ENCODE measurements around the gene CENPM.

CENPM gene

GRCh38 chr22:41919357-41920224 lies 27.4 kb downstream of the CENPM start:
- no peaks in the 10 kb centered on the region for H3K79me1 ChIP-seq (replicated peaks; ENCODE audit: low read length, poor library complexity, severe bottlenecking)
- peak overlapping the region in 1 of 2 experiments; percentile 49 for H3K23ac ChIP-seq (ENCODE audit: low read length in 2 of 2)
- H4K91ac ChIP-seq (ENCODE audit: low read length), result peak overlapping the region; percentile 37

GRCh38 chr22:41917903-41918791 lies 28.8 kb downstream of the CENPM start:
- Histone ChIP-seq H4K8ac (ENCODE audit: low read length) (no peak overlapping the region), H3K4me2 (ENCODE audit: low read length, poor library complexity, severe bottlenecking) (no peak overlapping the region), H4K91ac (ENCODE audit: low read length) (no peak overlapping the region), H2BK15ac (ENCODE audit: low read depth, poor library complexity, severe bottlenecking) (no peak overlapping the region), H2AK5ac (ENCODE audit: low read length, severe bottlenecking) (no peak overlapping the region), H3K9me3 (ENCODE audit: control insufficient read depth, low read length) (no peaks in the 10 kb centered on the region), H3K14ac (ENCODE audit: low read length in 2 of 2) (peak overlapping the region in 1 of 2 experiments; percentile 64), H3K4me3 (ENCODE audit: insufficient read depth in 1 of 2, low read depth in 1 of 2, low read length in 2 of 2) (no peak overlapping the region), H3K18ac (ENCODE audit: low read depth in 1 of 2, low read length in 2 of 2) (peak overlapping the region in 1 of 2 experiments; percentile 32), H3K27ac (ENCODE audit: low read length, poor library complexity, severe bottlenecking) (no peak overlapping the region), H3K4me1 (ENCODE audit: control insufficient read depth, insufficient read depth, low read depth, low read length) (peaks cover 41% of the 10 kb centered on the region), H3K79me1 (replicated peaks; ENCODE audit: low read length, poor library complexity, severe bottlenecking) (no peaks in the 10 kb centered on the region), H2BK5ac (ENCODE audit: low read depth, low read length, poor library complexity, severe bottlenecking) (no peak overlapping the region), H3K4ac (ENCODE audit: low read depth in 1 of 2, low read length in 2 of 2) (no peak overlapping the region), H3K9ac (ENCODE audit: low read length) (no peak overlapping the region), H3K23ac (ENCODE audit: low read length in 2 of 2) (peak overlapping the region in 1 of 2 experiments; percentile 51), H2BK120ac (ENCODE audit: low read depth, low read length) (no peak overlapping the region), H2AFZ (ENCODE audit: low read depth, low read length) (no peak overlapping the region), H3K36me3 (ENCODE audit: control insufficient read depth in 1 of 2, insufficient read depth in 2 of 2, low read depth in 1 of 2, low read length in 2 of 2) (no peaks in the 10 kb centered on the region), H3K27me3 (ENCODE audit: control insufficient read depth in 1 of 2, insufficient read depth in 1 of 2, low read length in 2 of 2) (peaks cover 32 to 58% of the 10 kb centered on the region in 2 experiments), H2BK12ac (ENCODE audit: low read length in 2 of 2) (no peak overlapping the region)
- peak; percentile 52 for DNase-seq
- WGBS, result 80% methylated on average over 22 of the region's 23 CpGs

More at GRCh38 chr22:41919357-41920224, 27.4 kb downstream of the CENPM start:
- no peak overlapping the region for H3K27ac ChIP-seq (ENCODE audit: low read length, poor library complexity, severe bottlenecking)
- peak overlapping the region; percentile 37 to 72 for H3K4me3 ChIP-seq (ENCODE audit: insufficient read depth in 1 of 2, low read depth in 1 of 2, low read length in 2 of 2)
- peak overlapping the region; percentile 24 to 78 for H3K18ac ChIP-seq (ENCODE audit: low read depth in 1 of 2, low read length in 2 of 2)
- no peak overlapping the region for H3K9ac ChIP-seq (ENCODE audit: low read length)
- peak; percentile 50 for DNase-seq
- no peak overlapping the region for H2BK15ac ChIP-seq (ENCODE audit: low read depth, poor library complexity, severe bottlenecking)
- no peak overlapping the region for H2BK120ac ChIP-seq (ENCODE audit: low read depth, low read length)
- H2BK12ac ChIP-seq (ENCODE audit: low read length in 2 of 2), result no peak overlapping the region
- H4K8ac ChIP-seq (ENCODE audit: low read length), result peak overlapping the region; percentile 43
- H3K9me3 ChIP-seq (ENCODE audit: control insufficient read depth, low read length), result no peaks in the 10 kb centered on the region
- H3K4me1 ChIP-seq (ENCODE audit: control insufficient read depth, insufficient read depth, low read depth, low read length), result peaks cover 33% of the 10 kb centered on the region
- H3K36me3 ChIP-seq (ENCODE audit: control insufficient read depth in 1 of 2, insufficient read depth in 2 of 2, low read depth in 1 of 2, low read length in 2 of 2), result no peaks in the 10 kb centered on the region
- no peak overlapping the region for H2AK5ac ChIP-seq (ENCODE audit: low read length, severe bottlenecking)
- no peak overlapping the region for H3K4ac ChIP-seq (ENCODE audit: low read depth in 1 of 2, low read length in 2 of 2)
- WGBS, result 14% methylated on average over 56 of the region's 62 CpGs
- H2BK5ac ChIP-seq (ENCODE audit: low read depth, low read length, poor library complexity, severe bottlenecking), result no peak overlapping the region
- no peak overlapping the region for H3K14ac ChIP-seq (ENCODE audit: low read length in 2 of 2)
- peak overlapping the region; percentile 53 for H2AFZ ChIP-seq (ENCODE audit: low read depth, low read length)
- H3K4me2 ChIP-seq (ENCODE audit: low read length, poor library complexity, severe bottlenecking), result peak overlapping the region; percentile 88
- H3K27me3 ChIP-seq (ENCODE audit: control insufficient read depth in 1 of 2, insufficient read depth in 1 of 2, low read length in 2 of 2), result peaks cover 24 to 52% of the 10 kb centered on the region in 2 experiments

- Histone ChIP-seq H2BK15ac (ENCODE audit: low read depth, poor library complexity, severe bottlenecking) (no peak overlapping the region), H3K14ac (ENCODE audit: low read length in 2 of 2) (no peak overlapping the region), H3K23ac (ENCODE audit: low read length in 2 of 2) (no peak overlapping the region), H3K27me3 (ENCODE audit: control insufficient read depth in 1 of 2, insufficient read depth in 1 of 2, low read length in 2 of 2) (peaks cover 39 to 61% of the 10 kb centered on the region in 2 experiments), H3K18ac (ENCODE audit: low read depth in 1 of 2, low read length in 2 of 2) (no peak overlapping the region), H2AK5ac (ENCODE audit: low read length, severe bottlenecking) (no peak overlapping the region), H3K79me1 (replicated peaks; ENCODE audit: low read length, poor library complexity, severe bottlenecking) (no peaks in the 10 kb centered on the region), H2BK120ac (ENCODE audit: low read depth, low read length) (no peak overlapping the region), H3K4me3 (ENCODE audit: insufficient read depth in 1 of 2, low read depth in 1 of 2, low read length in 2 of 2) (no peak overlapping the region), H3K4ac (ENCODE audit: low read depth in 1 of 2, low read length in 2 of 2) (no peak overlapping the region), H2AFZ (ENCODE audit: low read depth, low read length) (no peak overlapping the region), H4K8ac (ENCODE audit: low read length) (no peak overlapping the region), H3K36me3 (ENCODE audit: control insufficient read depth in 1 of 2, insufficient read depth in 2 of 2, low read depth in 1 of 2, low read length in 2 of 2) (no peaks in the 10 kb centered on the region), H3K4me1 (ENCODE audit: control insufficient read depth, insufficient read depth, low read depth, low read length) (peaks cover 41% of the 10 kb centered on the region), H3K4me2 (ENCODE audit: low read length, poor library complexity, severe bottlenecking) (no peak overlapping the region), H2BK5ac (ENCODE audit: low read depth, low read length, poor library complexity, severe bottlenecking) (no peak overlapping the region), H2BK12ac (ENCODE audit: low read length in 2 of 2) (no peak overlapping the region), H3K9me3 (ENCODE audit: control insufficient read depth, low read length) (no peaks in the 10 kb centered on the region), H4K91ac (ENCODE audit: low read length) (no peak overlapping the region), H3K27ac (ENCODE audit: low read length, poor library complexity, severe bottlenecking) (no peak overlapping the region), H3K9ac (ENCODE audit: low read length) (no peak overlapping the region)
- no peak for DNase-seq
- 87% methylated on average over 11 of the region's 11 CpGs for WGBS
Measured at GRCh38 chr22:41917375-41917902, 29.5 kb downstream of the CENPM start.

Data from mesenchymal stem cell (in vitro differentiated cells and primary cell).